IMR-90 (cell line): ENCODE data around the gene LAMTOR3. TPM values are rescaled to one million over a fixed set of nuclear protein-coding genes. Genes with fewer than 3 reads are reported as not detected.
A peak's percentile ranks its signal among the peaks of the same experiment; 100 is the strongest.

Experiments
- ATAC-seq: fragments of 200-7000 bp; cut with Tn5 transposase; 2 replicates; pipeline ENCODE4 v1.9.1; 2020; ENCODE audit warnings: low read depth, mild to moderate bottlenecking, moderate library complexity
- BruUV-seq: library from RNA; stranded (reverse); fragments of 400-500 nt; replicated peaks from 2 replicates; lab custom pipeline; 2021; lab: Mats Ljungman, UMichigan
- CTCF ChIA-PET: fragments of 300-600 bp; formaldehyde crosslinking; extraction: SDS; loops from one replicate; lab custom pipeline; 2021; ENCODE audit warnings: antibody characterized with exemption; lab: Yijun Ruan, JAX
- POLR2A ChIA-PET: fragments of 300-600 bp; sonication (Branson Sonifier 250); formaldehyde crosslinking; loops from one replicate; lab custom pipeline; 2022; ENCODE audit warnings: antibody characterized with exemption; ENCODE audit not compliant: unreplicated experiment; lab: Charles Lee
- DNase-seq: peaks from one replicate; pipeline ENCODE4 v3.0.0; 2013
- H2AFZ ChIP-seq: replicated peaks from 2 replicates; pipeline ENCODE3; 2013; ENCODE audit warnings: low read length, mild to moderate bottlenecking; ENCODE audit not compliant: poor library complexity
- H2AK5ac ChIP-seq: 2 replicates; pipeline ENCODE4 v1.6.1; 2013; ENCODE audit warnings: low read depth, low read length, inconsistent platforms
- H2AK9ac ChIP-seq: replicated peaks from 2 replicates; pipeline ENCODE3; 2013; ENCODE audit warnings: mild to moderate bottlenecking, low read depth, low read length, moderate library complexity; ENCODE audit not compliant: poor library complexity
- H2BK120ac ChIP-seq: 2 replicates; pipeline ENCODE4 v1.6.1; 2013; ENCODE audit warnings: low read depth, low read length, inconsistent platforms
- H2BK15ac ChIP-seq: 3 replicates; pipeline ENCODE4 v1.6.1; 2013; ENCODE audit warnings: low read depth, low read length, inconsistent platforms
- H2BK20ac ChIP-seq: 2 replicates; pipeline ENCODE4 v1.6.1; 2013; ENCODE audit warnings: low read depth, mild to moderate bottlenecking, inconsistent platforms, low read length, moderate library complexity
- H2BK5ac ChIP-seq: 2 replicates; pipeline ENCODE4 v1.6.1; 2013; ENCODE audit warnings: mild to moderate bottlenecking, low read depth, low read length, inconsistent platforms; ENCODE audit not compliant: poor library complexity, severe bottlenecking
- H3K14ac ChIP-seq: replicated peaks from 2 replicates; pipeline ENCODE4 v1.6.1; 2013; ENCODE audit warnings: low read depth, low read length, inconsistent platforms
- H3K18ac ChIP-seq: 2 replicates; pipeline ENCODE4 v1.6.1; 2013; ENCODE audit warnings: low read depth, low read length, control low read depth
- H3K23ac ChIP-seq: 2 replicates; pipeline ENCODE4 v1.6.1; 2013; ENCODE audit warnings: low read depth, low read length, inconsistent platforms
- H3K27ac ChIP-seq: 2 replicates; pipeline ENCODE4 v1.5.1; 2013; ENCODE audit warnings: mild to moderate bottlenecking, control low read depth, low read length; ENCODE audit not compliant: insufficient read depth
- H3K27me3 ChIP-seq: 2 replicates; pipeline ENCODE4 v1.6.1; 2013; ENCODE audit warnings: low read length; ENCODE audit not compliant: control insufficient read depth, insufficient read depth
- H3K36me3 ChIP-seq: 2 replicates; pipeline ENCODE4 v1.6.1; 2013; ENCODE audit warnings: low read length, mixed read lengths; ENCODE audit not compliant: control insufficient read depth, insufficient read depth
- H3K4ac ChIP-seq: 2 replicates; pipeline ENCODE4 v1.6.1; 2013; ENCODE audit warnings: low read depth, low read length, inconsistent platforms
- H3K4me1 ChIP-seq: 2 replicates; pipeline ENCODE4 v1.6.1; 2013; ENCODE audit warnings: low read length, mixed read lengths; ENCODE audit not compliant: control insufficient read depth, insufficient read depth
- H3K4me2 ChIP-seq: 2 replicates; pipeline ENCODE4 v1.6.1; 2013; ENCODE audit warnings: low read depth, mild to moderate bottlenecking, control low read depth, low read length, moderate library complexity
- H3K4me3 ChIP-seq: 2 replicates; pipeline ENCODE4 v1.5.1; 2013; ENCODE audit warnings: low read depth, mild to moderate bottlenecking, control low read depth, low read length, moderate library complexity; ENCODE audit not compliant: insufficient read depth
- H3K56ac ChIP-seq: 2 replicates; pipeline ENCODE4 v1.6.1; 2013; ENCODE audit warnings: low read length, inconsistent platforms; ENCODE audit not compliant: insufficient read depth; ENCODE audit errors: extremely low read depth
- H3K79me1 ChIP-seq, 2 experiments: 2 replicates each; pipeline ENCODE4 v1.6.1; 2013; ENCODE audit warnings: low read length in 2 of 2, inconsistent platforms in 1 of 2, low read depth in 1 of 2
- H3K9ac ChIP-seq: 2 replicates; pipeline ENCODE4 v1.6.1; 2013; ENCODE audit warnings: low read depth, low read length, control low read depth
- H3K9me1 ChIP-seq: 2 replicates; pipeline ENCODE4 v1.6.1; 2013; ENCODE audit warnings: low read length, inconsistent platforms; ENCODE audit not compliant: insufficient read depth
- H3K9me3 ChIP-seq: 2 replicates; pipeline ENCODE4 v1.6.1; 2013; ENCODE audit warnings: low read length; ENCODE audit not compliant: control insufficient read depth, insufficient read depth
- H4K20me1 ChIP-seq: 2 replicates; pipeline ENCODE4 v1.6.1; 2013; ENCODE audit warnings: low read length, inconsistent platforms; ENCODE audit not compliant: insufficient read depth
- H4K5ac ChIP-seq: 2 replicates; pipeline ENCODE4 v1.6.1; 2013; ENCODE audit warnings: mild to moderate bottlenecking, low read depth, low read length, control low read depth
- H4K8ac ChIP-seq, 2 experiments: 2 replicates each; pipeline ENCODE4 v1.6.1; 2013; ENCODE audit warnings: low read depth in 2 of 2, low read length in 2 of 2, control low read depth in 1 of 2, inconsistent platforms in 1 of 2
- H4K91ac ChIP-seq: 2 replicates; pipeline ENCODE4 v1.6.1; 2013; ENCODE audit warnings: low read depth, low read length, inconsistent platforms; ENCODE audit not compliant: insufficient read depth
- CEBPB ChIP-seq: IDR thresholded peaks from 2 replicates; pipeline ENCODE4 v1.6.1; 2012; ENCODE audit warnings: low read depth, low read length, improper control_type of control experiment
- CTCF ChIP-seq: conservative IDR thresholded peaks from 2 replicates; pipeline ENCODE4 v1.5.1; 2012; ENCODE audit warnings: mild to moderate bottlenecking, low read depth, low read length, improper control_type of control experiment
- MAFK ChIP-seq: IDR thresholded peaks from 2 replicates; pipeline ENCODE4 v1.6.1; 2012; ENCODE audit warnings: low read depth, low read length, improper control_type of control experiment
- NFE2L2 ChIP-seq: fragments of 150-350 bp; IDR thresholded peaks from 2 replicates; pipeline ENCODE4 v1.6.1; 2016; ENCODE audit warnings: low read depth, mild to moderate bottlenecking, low read length
- RAD21 ChIP-seq: IDR thresholded peaks from 2 replicates; pipeline ENCODE4 v1.6.1; 2012; ENCODE audit warnings: low read length, improper control_type of control experiment
- RCOR1 ChIP-seq: IDR thresholded peaks from 2 replicates; pipeline ENCODE4 v1.6.1; 2012; ENCODE audit warnings: mild to moderate bottlenecking, low read length, improper control_type of control experiment; ENCODE audit not compliant: insufficient replicate concordance
- WGBS, 2 experiments: methylation state at CpG; one replicate each; pipeline versions ENCODE4 v1.1.5 to v1.1.7; 2013; ENCODE audit warnings: missing lambda C conversion rate in 2 of 2; ENCODE audit not compliant: insufficient read length in 1 of 2; ENCODE audit errors: extremely low coverage in 2 of 2; 5-methylcytosine and 5-hydroxymethylcytosine counted together
- dilution Hi-C: fragments of 300-500 bp; cut with HindIII; formaldehyde crosslinking; loops from one replicate; pipeline ENCODE4 v1.14.3; 2018; ENCODE audit warnings: low sequenced_read_pairs; ENCODE audit not compliant: unreplicated experiment
- in situ Hi-C: fragments of 300-500 bp; cut with MboI; formaldehyde crosslinking; loops from 3 replicates; pipeline ENCODE4 v1.14.3; 2019; ENCODE audit warnings: low sequenced_read_pairs, inconsistent platforms, mixed read lengths
- intact Hi-C: fragments of 100-400 bp; cut with micrococcal nuclease; formaldehyde crosslinking; loops from 2 replicates; pipeline ENCODE4 v1.10.0; 2022
- polyA plus RNA-seq, 3 experiments: library from polyadenylated mRNA; depleted of rRNA; stranded (reverse); fragments of >200 nt; gene quantifications; 2 replicates each; pipeline ENCODE4 v1.2.3, GENCODE V29; 2012; ENCODE audit warnings: low replicate concordance in 1 of 3
- total RNA-seq: library from RNA; depleted of rRNA; stranded (reverse); fragments of >200 nt; gene quantifications from 2 replicates; pipeline ENCODE4 v1.2.3, GENCODE V29; 2012

The LAMTOR3 gene
- total and polyA plus RNA-seq, 2 of the 4 experiments (the other 2 are of a cell fraction): 28.6 to 35.7 TPM

GRCh38 chr4:99856166-99856565 lies 38.1 kb downstream of the LAMTOR3 start:
- Histone ChIP-seq H4K5ac (no peak overlapping the region), H2BK15ac (no peak overlapping the region), H3K27ac (no peak overlapping the region), H3K4me1 (no peaks in the 10 kb centered on the region), H4K20me1 (no peaks in the 10 kb centered on the region), H3K23ac (no peak overlapping the region), H3K79me1 (no peaks in the 10 kb centered on the region), H3K9me3 (no peaks in the 10 kb centered on the region), H3K4me3 (no peak overlapping the region), H3K9ac (no peak overlapping the region), H2BK20ac (no peak overlapping the region), H3K27me3 (peaks cover 10% of the 10 kb centered on the region), H3K4ac (no peak overlapping the region), H3K4me2 (no peak overlapping the region), H2BK5ac (no peak overlapping the region), H3K18ac (no peak overlapping the region), H2AFZ (no peak overlapping the region), H3K14ac (no peak overlapping the region), H3K36me3 (no peaks in the 10 kb centered on the region), H4K8ac (no peak overlapping the region), H2BK120ac (no peak overlapping the region), H4K91ac (no peak overlapping the region), H2AK9ac (no peak overlapping the region), H3K9me1 (no peaks in the 10 kb centered on the region), H3K56ac (no peak overlapping the region), H2AK5ac (no peak overlapping the region)
- POLR2A ChIA-PET: no interaction called here
- 56 to 100% methylated on average over 1 of the region's 1 CpG for WGBS, 2 experiments
- no TSS peak for BruUV-seq
- CTCF ChIA-PET: no interaction called here
- TF ChIP-seq RAD21 (no peak), MAFK (no peak), CTCF (no peak), RCOR1 (no peak), CEBPB (0 out of 2 replicates have a peak, but pooled peaks have one; percentile 15), NFE2L2 (no peak)
- dilution Hi-C loops: no loop called here
- in situ Hi-C loops: no loop called here
- peak; percentile 50 for DNase-seq
- intact Hi-C loops: no loop called here
- peak; percentile 82 for ATAC-seq
